HFFc6 (cell line): Measurements from ENCODE around the gene ZNF319. TPM values are rescaled to one million over a fixed set of nuclear protein-coding genes. Genes with fewer than 3 reads are reported as not detected.

Experiments used
- DNase-seq: peaks from one replicate; pipeline ENCODE4 v3.0.0-alpha.2; 2018
- H3K27ac Mint-ChIP-seq: 2 replicates; pipeline ENCODE4 v1.8.0; 2020; ENCODE audit warnings: mild to moderate bottlenecking, mixed read lengths
- H3K27me3 Mint-ChIP-seq: 2 replicates; pipeline ENCODE4 v1.8.0; 2021; ENCODE audit warnings: mild to moderate bottlenecking, moderate library complexity, mixed read lengths; ENCODE audit not compliant: insufficient read depth
- H3K36me3 Mint-ChIP-seq: 2 replicates; pipeline ENCODE4 v1.8.0; 2021; ENCODE audit warnings: low read depth, mixed read lengths
- H3K4me1 Mint-ChIP-seq: 2 replicates; pipeline ENCODE4 v1.8.0; 2020; ENCODE audit warnings: low read depth, mixed read lengths
- H3K4me3 Mint-ChIP-seq: 2 replicates; pipeline ENCODE4 v1.8.0; 2020; ENCODE audit warnings: mild to moderate bottlenecking, moderate library complexity, mixed read lengths
- H3K9me3 Mint-ChIP-seq: 2 replicates; pipeline ENCODE4 v1.8.0; 2020; ENCODE audit warnings: mild to moderate bottlenecking, mixed read lengths
- CTCF ChIP-seq: fragments of 200-600 bp; sonication (generic); IDR thresholded peaks from 2 replicates; pipeline ENCODE4 v1.5.0; 2021; ENCODE audit warnings: antibody characterized with exemption, mild to moderate bottlenecking
- total RNA-seq, 6 experiments: library from RNA; stranded (reverse); fragmentation: NEBNext Ultra II Directional; extraction: Animal tissue kit (Norgen Biotek cat#: 25700); gene quantifications; 2 replicates in 1 of 6; 3 replicates in 5 of 6; pipeline ENCODE4 v1.2.3, GENCODE V29; 2021

ZNF319 gene
- total RNA-seq, 6 experiments from 2014 or later: 8.3 to 12.0 (median 9.4) TPM

GRCh38 chr16:58046936-58047335, 46.5 kb upstream of the ZNF319 start:
- no peaks in the 10 kb centered on the region for H3K36me3 Mint-ChIP-seq
- H3K4me3 Mint-ChIP-seq: no peak overlapping the region
- H3K27ac Mint-ChIP-seq: no peak overlapping the region
- no peaks in the 10 kb centered on the region for H3K4me1 Mint-ChIP-seq
- peaks cover 19% of the 10 kb centered on the region for H3K27me3 Mint-ChIP-seq
- no peak for TF ChIP-seq CTCF
- DNase-seq: no peak
- H3K9me3 Mint-ChIP-seq: no peaks in the 10 kb centered on the region

GRCh38 chr16:58046054-58046881, 45.8 kb upstream of the ZNF319 start:
- no peak for TF ChIP-seq CTCF
- Mint-ChIP-seq H3K27me3 (peaks cover 19% of the 10 kb centered on the region), H3K4me1 (no peaks in the 10 kb centered on the region), H3K36me3 (no peaks in the 10 kb centered on the region), H3K4me3 (no peak overlapping the region), H3K9me3 (no peaks in the 10 kb centered on the region), H3K27ac (no peak overlapping the region)
- no peak for DNase-seq

- TF ChIP-seq CTCF: no peak
Measured at GRCh38 chr16:58045096-58045495, 44.6 kb upstream of the ZNF319 start.

GRCh38 chr16:58044266-58045019, 44.0 kb upstream of the ZNF319 start:
- no peaks in the 10 kb centered on the region for H3K36me3 Mint-ChIP-seq
- H3K4me1 Mint-ChIP-seq: no peaks in the 10 kb centered on the region
- no peak overlapping the region for H3K4me3 Mint-ChIP-seq
- H3K27ac Mint-ChIP-seq: no peak overlapping the region
- peaks cover 12% of the 10 kb centered on the region for H3K27me3 Mint-ChIP-seq
- TF ChIP-seq CTCF: no peak
- no peaks in the 10 kb centered on the region for H3K9me3 Mint-ChIP-seq
- DNase-seq: no peak

More at GRCh38 chr16:58045096-58045495, 44.6 kb upstream of the ZNF319 start:
- Mint-ChIP-seq H3K36me3 (no peaks in the 10 kb centered on the region), H3K4me1 (no peaks in the 10 kb centered on the region), H3K27me3 (peaks cover 17% of the 10 kb centered on the region), H3K4me3 (no peak overlapping the region), H3K9me3 (no peaks in the 10 kb centered on the region), H3K27ac (no peak overlapping the region)
- DNase-seq: no peak

- no peak for DNase-seq
- H3K9me3 Mint-ChIP-seq: no peaks in the 10 kb centered on the region
- H3K4me3 Mint-ChIP-seq: no peak overlapping the region
- TF ChIP-seq CTCF: no peak
- no peaks in the 10 kb centered on the region for H3K36me3 Mint-ChIP-seq
- H3K27ac Mint-ChIP-seq: no peak overlapping the region
- H3K27me3 Mint-ChIP-seq: peaks cover 11% of the 10 kb centered on the region
- H3K4me1 Mint-ChIP-seq: no peaks in the 10 kb centered on the region
Measured at GRCh38 chr16:58043571-58044155, 43.2 kb upstream of the ZNF319 start.
